ENCODE results near the gene CLEC16A. TPM values are rescaled to one million over a fixed set of nuclear protein-coding genes. Genes with fewer than 3 reads are reported as not detected.

The CLEC16A gene
- total and polyA plus RNA-seq, 2 experiments from 2014 or later, result 9.9 to 24.1 TPM

- no peak for TF ChIP-seq REST (IDR thresholded peaks at IDR 0.05; ENCODE audit: unreplicated experiment)
- TF ChIP-seq EZH2 (IDR thresholded peaks at IDR 0.05; ENCODE audit: low read depth, unreplicated experiment), result no peak
- TF ChIP-seq STAT1 (IDR thresholded peaks at IDR 0.05; ENCODE audit: unreplicated experiment), result no peak
- TF ChIP-seq EZH2phosphoT487 (IDR thresholded peaks at IDR 0.05; ENCODE audit: unreplicated experiment), result no peak
- TF ChIP-seq ZNF331 (CRISPR knock-in tag; IDR thresholded peaks at IDR 0.05; ENCODE audit: low read depth), result no peak
- no peak for TF ChIP-seq POLR2AphosphoS5 (IDR thresholded peaks at IDR 0.05; ENCODE audit: low read depth)
- no peak for TF ChIP-seq JUNB (IDR thresholded peaks at IDR 0.05; ENCODE audit: unreplicated experiment)
- TF ChIP-seq, protein P1, sequence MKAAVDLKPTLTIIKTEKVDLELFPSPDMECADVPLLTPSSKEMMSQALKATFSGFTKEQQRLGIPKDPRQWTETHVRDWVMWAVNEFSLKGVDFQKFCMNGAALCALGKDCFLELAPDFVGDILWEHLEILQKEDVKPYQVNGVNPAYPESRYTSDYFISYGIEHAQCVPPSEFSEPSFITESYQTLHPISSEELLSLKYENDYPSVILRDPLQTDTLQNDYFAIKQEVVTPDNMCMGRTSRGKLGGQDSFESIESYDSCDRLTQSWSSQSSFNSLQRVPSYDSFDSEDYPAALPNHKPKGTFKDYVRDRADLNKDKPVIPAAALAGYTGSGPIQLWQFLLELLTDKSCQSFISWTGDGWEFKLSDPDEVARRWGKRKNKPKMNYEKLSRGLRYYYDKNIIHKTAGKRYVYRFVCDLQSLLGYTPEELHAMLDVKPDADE (IDR thresholded peaks at IDR 0.05), result no peak
- TF ChIP-seq CREB1 (CRISPR knock-in tag; IDR thresholded peaks at IDR 0.05; ENCODE audit: low read depth), result no peak
These were observed 101.5 kb downstream of the CLEC16A start (continued) for GRCh38 chr16:11045846-11046245.

- Histone ChIP-seq H3K4me3 (no peak overlapping the region), H3K36me3 (ENCODE audit: insufficient read depth) (0 out of 2 replicates have a peak, but pooled peaks cover 3% of the 10 kb centered on the region), H3F3A (replicated peaks; ENCODE audit: low read depth) (no peaks in the 10 kb centered on the region), H4K20me1 (replicated peaks; ENCODE audit: insufficient read depth) (no peaks in the 10 kb centered on the region), H3K79me2 (replicated peaks; ENCODE audit: insufficient read depth) (no peaks in the 10 kb centered on the region), H3K27me3 (ENCODE audit: insufficient read depth) (no peaks in the 10 kb centered on the region), H2AFZ (no peak overlapping the region), H3K4me2 (no peak overlapping the region), H3K4me1 (ENCODE audit: insufficient read depth) (peaks cover 6% of the 10 kb centered on the region), H3K9me2 (ENCODE audit: insufficient read depth) (no peaks in the 10 kb centered on the region), H3K27ac (ENCODE audit: low read depth) (no peak overlapping the region)
- H3K4me1 Mint-ChIP-seq, result peaks cover 22% of the 10 kb centered on the region; the same call in 2 of the 3 replicates
- no peak overlapping the region for H3K4me3 Mint-ChIP-seq
- 0 out of 3 replicates have a peak, but pooled peaks cover 3% of the 10 kb centered on the region for H3K36me3 Mint-ChIP-seq (ENCODE audit: low read depth)
- peaks cover 12% of the 10 kb centered on the region for H3K27me3 Mint-ChIP-seq (ENCODE audit: insufficient read depth, low read depth, poor library complexity)
- no peak for ATAC-seq
- H3K9me3 Mint-ChIP-seq, result no peaks in the 10 kb centered on the region
- no peak for DNase-seq (ENCODE audit: low spot score)
- H3K27ac Mint-ChIP-seq, result no peak overlapping the region
- TF ChIP-seq STAT1 (IDR thresholded peaks at IDR 0.05; ENCODE audit: unreplicated experiment) (no peak), JUNB (IDR thresholded peaks at IDR 0.05; ENCODE audit: unreplicated experiment) (no peak), EZH2phosphoT487 (IDR thresholded peaks at IDR 0.05; ENCODE audit: unreplicated experiment) (no peak), NANOG (IDR thresholded peaks at IDR 0.05; ENCODE audit: borderline replicate concordance) (no peak), ZNF114 (CRISPR knock-in tag; IDR thresholded peaks at IDR 0.05) (no peak), POLR2AphosphoS5 (IDR thresholded peaks at IDR 0.05; ENCODE audit: low read depth) (no peak), ZNF331 (CRISPR knock-in tag; IDR thresholded peaks at IDR 0.05; ENCODE audit: low read depth) (no peak), REST (IDR thresholded peaks at IDR 0.05; ENCODE audit: unreplicated experiment) (no peak), EZH2 (IDR thresholded peaks at IDR 0.05; ENCODE audit: low read depth, unreplicated experiment) (no peak), CREB1 (CRISPR knock-in tag; IDR thresholded peaks at IDR 0.05; ENCODE audit: low read depth) (no peak)
- TF ChIP-seq, protein P1 (IDR thresholded peaks at IDR 0.05), result no peak
- TF ChIP-seq, protein P2, sequence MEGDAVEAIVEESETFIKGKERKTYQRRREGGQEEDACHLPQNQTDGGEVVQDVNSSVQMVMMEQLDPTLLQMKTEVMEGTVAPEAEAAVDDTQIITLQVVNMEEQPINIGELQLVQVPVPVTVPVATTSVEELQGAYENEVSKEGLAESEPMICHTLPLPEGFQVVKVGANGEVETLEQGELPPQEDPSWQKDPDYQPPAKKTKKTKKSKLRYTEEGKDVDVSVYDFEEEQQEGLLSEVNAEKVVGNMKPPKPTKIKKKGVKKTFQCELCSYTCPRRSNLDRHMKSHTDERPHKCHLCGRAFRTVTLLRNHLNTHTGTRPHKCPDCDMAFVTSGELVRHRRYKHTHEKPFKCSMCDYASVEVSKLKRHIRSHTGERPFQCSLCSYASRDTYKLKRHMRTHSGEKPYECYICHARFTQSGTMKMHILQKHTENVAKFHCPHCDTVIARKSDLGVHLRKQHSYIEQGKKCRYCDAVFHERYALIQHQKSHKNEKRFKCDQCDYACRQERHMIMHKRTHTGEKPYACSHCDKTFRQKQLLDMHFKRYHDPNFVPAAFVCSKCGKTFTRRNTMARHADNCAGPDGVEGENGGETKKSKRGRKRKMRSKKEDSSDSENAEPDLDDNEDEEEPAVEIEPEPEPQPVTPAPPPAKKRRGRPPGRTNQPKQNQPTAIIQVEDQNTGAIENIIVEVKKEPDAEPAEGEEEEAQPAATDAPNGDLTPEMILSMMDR (conservative IDR thresholded peaks at IDR 0.05; ENCODE audit: low read depth in 2 of 2), result no peak
These were observed 102.1 kb downstream of the CLEC16A start for GRCh38 chr16:11046382-11046931.

Data from GM23338 (cell line).